Measurements from ENCODE around the gene ZBTB38.

GRCh38 chr3:141401095-141401494 is 32.8 kb downstream of the ZBTB38 start:
- TF ChIP-seq CTCF (IDR thresholded peaks at IDR 0.05): no peak
- TF ChIP-seq POLR2A (IDR thresholded peaks at IDR 0.05): no peak
